Middle frontal gyrus (tissue), 1 donor: ENCODE results near the gene TRAK1.

Experiments used
- DNase-seq: peaks from one replicate; pipeline ENCODE4 v3.0.0-alpha.2; 2015; ENCODE audit warnings: low spot score; ENCODE audit errors: extremely low spot score

TRAK1 gene

GRCh38 chr3:42176242-42177034 is 85.3 kb downstream of the TRAK1 start:
- DNase-seq, result no peak

- DNase-seq, result no peak
Observed at GRCh38 chr3:42177068-42177800, 86.1 kb downstream of the TRAK1 start.

DNA sequence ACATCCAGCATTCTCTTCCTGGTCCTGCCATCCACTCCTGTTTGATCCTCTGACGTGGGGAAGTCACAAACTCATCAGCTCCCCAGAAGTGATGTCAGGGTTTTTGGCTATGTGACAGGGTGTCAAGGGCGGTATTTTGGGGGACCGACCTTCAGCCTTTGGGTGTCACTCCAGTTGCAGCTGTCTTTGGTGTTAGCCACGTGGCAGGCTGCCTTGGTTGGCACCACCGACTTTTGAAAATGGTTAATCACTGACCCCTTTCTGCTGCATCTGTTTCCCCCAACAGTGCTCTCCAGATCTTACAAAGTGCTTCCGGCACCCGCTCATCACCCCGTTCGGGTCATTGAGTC is 86.6 kb downstream of the TRAK1 start:
- DNase-seq, result no peak

GRCh38 chr3:42179110-42179725 is 88.1 kb downstream of the TRAK1 start:
- DNase-seq, result no peak

DNA sequence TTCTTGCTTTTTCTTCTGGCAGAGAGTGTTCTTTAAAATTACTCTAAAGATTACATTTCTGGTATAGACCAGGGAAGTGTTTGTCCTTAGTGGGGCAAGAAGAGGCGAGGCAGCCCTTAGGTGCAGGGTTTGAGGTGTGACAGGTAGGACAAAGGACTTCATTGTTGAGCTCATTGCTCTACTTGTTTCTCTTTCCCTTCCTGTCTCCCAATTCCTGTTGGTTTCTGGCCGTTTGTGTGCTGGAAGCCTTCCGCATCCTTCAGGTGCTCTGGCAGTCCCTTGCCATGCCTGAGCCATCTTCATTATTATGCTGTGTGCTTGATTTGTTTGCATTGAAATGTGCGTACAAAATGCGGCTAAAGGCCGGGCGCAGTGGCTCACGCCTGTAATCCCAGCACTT is 89.7 kb downstream of the TRAK1 start:
- no peak for DNase-seq

GRCh38 chr3:42182555-42182954 is 91.4 kb downstream of the TRAK1 start:
- DNase-seq, result no peak

GRCh38 chr3:42183991-42184632 is 93.0 kb downstream of the TRAK1 start:
- no peak for DNase-seq

GRCh38 chr3:42184651-42185443 is 93.7 kb downstream of the TRAK1 start:
- no peak for DNase-seq

GRCh38 chr3:42187936-42188335 is 96.8 kb downstream of the TRAK1 start:
- no peak for DNase-seq

DNA sequence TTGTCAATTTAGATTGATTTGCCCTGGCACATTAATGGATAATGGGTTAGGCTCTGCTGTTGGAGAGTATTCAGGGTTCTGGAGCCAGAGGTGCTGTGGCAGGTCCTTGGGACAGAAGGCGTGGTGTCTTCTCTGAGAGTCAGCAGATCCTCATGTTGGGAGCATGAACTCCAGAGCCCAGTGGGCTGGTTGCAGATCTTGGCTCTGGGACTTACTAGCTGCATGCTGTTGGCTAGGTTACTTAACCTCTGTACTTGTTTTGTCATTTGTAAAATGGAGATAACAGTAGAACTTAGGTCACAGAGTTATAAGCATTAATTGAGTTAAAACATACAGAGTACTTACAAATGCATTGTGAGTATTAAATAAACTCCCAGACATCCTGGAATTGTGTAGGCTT is 97.2 kb downstream of the TRAK1 start:
- DNase-seq, result no peak

- no peak for DNase-seq
Observed at GRCh38 chr3:42189001-42189460, 97.9 kb downstream of the TRAK1 start.

- DNase-seq, result no peak
Observed at GRCh38 chr3:42189736-42190135, 98.6 kb downstream of the TRAK1 start.

DNA sequence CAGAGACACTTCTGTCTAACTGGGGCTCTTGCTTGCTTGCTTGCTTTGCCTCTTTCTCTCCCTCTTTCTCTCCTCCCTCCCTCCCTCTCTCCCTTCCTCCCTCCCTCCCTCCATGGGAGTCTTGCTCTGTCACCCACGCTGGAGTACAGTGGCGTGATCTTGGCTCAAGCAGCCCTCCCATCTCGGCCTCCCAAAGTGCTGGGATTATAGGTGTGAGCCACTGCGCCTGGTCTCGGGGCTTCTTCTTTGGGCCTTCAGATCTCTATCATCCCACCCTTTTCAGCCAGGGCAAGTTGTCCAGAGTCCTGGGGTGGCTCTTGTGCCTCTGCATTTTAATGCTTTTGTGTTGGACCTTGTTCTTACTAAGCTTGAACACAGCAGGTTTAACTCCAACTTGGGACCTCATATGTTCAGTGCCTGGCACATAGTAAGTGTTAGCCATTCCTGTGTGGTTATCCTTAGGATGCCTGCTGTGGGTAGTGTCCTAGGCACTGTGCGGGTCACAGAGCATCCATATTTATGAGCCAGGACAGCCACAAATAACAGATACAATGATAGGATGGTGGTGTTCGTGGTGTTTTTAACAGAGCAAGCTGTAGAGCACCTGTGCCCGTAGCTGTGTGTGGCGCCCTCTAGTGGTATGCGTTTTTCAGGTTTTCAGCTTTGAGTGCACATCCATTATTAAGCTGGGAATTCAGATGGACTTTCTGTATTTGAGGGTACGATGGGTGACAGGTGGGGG is 99.7 kb downstream of the TRAK1 start:
- peak; percentile 56 for DNase-seq

- no peak for DNase-seq
Observed at GRCh38 chr3:42191443-42191747, 100.2 kb downstream of the TRAK1 start.

DNA sequence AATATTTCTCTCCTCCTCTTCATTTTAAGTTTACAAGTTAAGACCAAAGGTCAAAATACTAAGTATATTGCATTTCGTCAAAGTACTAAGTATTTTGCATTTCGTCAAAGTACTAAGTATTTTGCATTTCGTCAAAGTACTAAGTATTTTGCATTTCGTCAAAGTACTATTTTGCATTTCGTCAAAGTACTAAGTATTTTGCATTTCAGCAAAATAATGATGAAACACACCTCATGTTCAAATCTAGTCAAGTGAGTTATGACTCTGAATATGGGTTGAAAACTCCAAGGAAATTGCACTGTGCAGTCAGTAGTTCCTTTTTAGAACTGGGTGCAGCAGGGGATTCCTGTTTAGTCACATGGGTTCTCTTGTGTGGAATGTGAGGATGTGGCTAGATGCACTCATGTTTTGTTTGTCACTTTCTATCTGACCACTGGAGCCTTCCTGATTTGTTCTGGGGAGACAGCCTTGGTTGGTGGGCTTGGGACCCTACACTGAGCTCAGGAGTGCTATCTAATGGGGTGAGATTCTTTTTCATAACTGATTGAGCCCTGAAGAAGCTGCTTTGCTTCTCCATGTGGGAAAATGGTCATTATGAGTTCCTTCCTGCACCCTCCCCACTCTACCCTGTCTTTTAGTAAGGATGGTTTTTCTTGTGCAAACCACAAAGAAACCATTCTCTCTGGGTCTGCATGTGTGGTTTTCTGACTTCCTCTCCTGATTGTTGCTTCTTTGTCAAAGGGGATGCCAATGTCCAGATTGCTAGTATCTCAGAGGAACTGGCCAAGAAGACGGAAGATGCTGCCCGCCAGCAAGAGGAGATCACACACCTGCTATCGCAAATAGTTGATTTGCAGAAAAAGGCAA is 101.4 kb downstream of the TRAK1 start:
- DNase-seq, result no peak

DNA sequence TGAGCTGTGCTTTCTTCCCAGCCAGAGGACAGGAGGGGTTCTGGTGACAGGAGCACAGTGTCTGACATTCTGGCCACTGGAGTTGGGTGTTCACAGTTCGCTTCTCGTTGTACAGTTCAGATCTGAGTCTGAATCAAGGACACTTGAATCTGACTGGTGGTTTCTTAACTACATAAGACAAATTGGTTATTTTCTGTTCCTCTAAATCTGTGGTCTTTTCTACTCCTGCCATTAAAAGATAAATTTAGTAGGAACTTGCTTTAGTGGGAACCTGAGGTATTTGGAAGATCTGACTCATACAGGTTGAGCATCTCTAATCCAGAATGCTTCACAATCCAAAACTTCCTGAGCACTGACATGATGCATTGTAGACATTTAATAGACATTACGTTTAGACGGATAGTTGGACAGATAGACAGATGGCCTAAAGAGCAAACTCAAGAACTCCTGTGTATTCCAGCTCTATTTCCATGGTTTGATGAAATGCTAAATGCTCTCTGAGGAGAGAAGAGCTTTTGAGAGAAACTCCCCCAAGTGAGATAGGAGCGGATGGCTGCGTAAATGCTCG is 103.9 kb downstream of the TRAK1 start:
- DNase-seq, result no peak

- DNase-seq, result no peak
Observed at GRCh38 chr3:42195879-42196330, 104.7 kb downstream of the TRAK1 start.

GRCh38 chr3:42198709-42199108 is 107.6 kb downstream of the TRAK1 start:
- no peak for DNase-seq

GRCh38 chr3:42202217-42202865 is 111.2 kb downstream of the TRAK1 start:
- DNase-seq, result no peak
